Fibroblast of lung (primary cell): ENCODE measurements around the gene KCNN3. TPM values are rescaled to one million over a fixed set of nuclear protein-coding genes. Genes with fewer than 3 reads are reported as not detected.

Source experiments
- DNase-seq, 2 donors: peaks; one replicate each; pipeline versions ENCODE4 v3.0.0 to v3.0.0-alpha.2; 2010; ENCODE audit warnings: low read depth in 2 of 2
- H2AFZ ChIP-seq: 2 replicates; pipeline ENCODE4 v1.5.1; 2012; ENCODE audit warnings: low read length, control low read depth, inconsistent platforms
- H3K27ac ChIP-seq: 2 replicates; pipeline ENCODE4 v1.5.1; 2011; ENCODE audit warnings: low read length, control low read depth; ENCODE audit not compliant: insufficient read depth
- H3K27me3 ChIP-seq: 2 replicates; pipeline ENCODE4 v1.5.1; 2011; ENCODE audit warnings: mild to moderate bottlenecking, low read length; ENCODE audit not compliant: control insufficient read depth, insufficient read depth
- H3K36me3 ChIP-seq: 2 replicates; pipeline ENCODE4 v1.5.1; 2011; ENCODE audit warnings: low read length; ENCODE audit not compliant: control insufficient read depth, insufficient read depth
- H3K4me1 ChIP-seq: 2 replicates; pipeline ENCODE4 v1.5.1; 2011; ENCODE audit warnings: low read length; ENCODE audit not compliant: control insufficient read depth, insufficient read depth; ENCODE audit errors: extremely low read depth
- H3K4me2 ChIP-seq: 2 replicates; pipeline ENCODE4 v1.5.1; 2011; ENCODE audit warnings: low read length, control low read depth; ENCODE audit not compliant: insufficient read depth; ENCODE audit errors: extremely low read depth
- H3K4me3 ChIP-seq, 4 experiments: fragments of 200-600 bp in 1 of 4; sonication (generic) in 1 of 4; replicated peaks in 1 of 4; 2 replicates each; pipeline ENCODE4 v1.5.1; 2011 to 2016; ENCODE audit warnings: low read length in 4 of 4, low read depth in 3 of 4, mild to moderate bottlenecking in 3 of 4, control low read depth in 2 of 4, inconsistent platforms in 1 of 4, mixed read lengths in 1 of 4; ENCODE audit not compliant: insufficient read depth in 1 of 4; ENCODE audit errors: control extremely low read depth in 1 of 4
- H3K79me2 ChIP-seq: 2 replicates; pipeline ENCODE4 v1.5.1; 2012; ENCODE audit warnings: mild to moderate bottlenecking, low read length, inconsistent platforms; ENCODE audit not compliant: control insufficient read depth, insufficient read depth
- H3K9ac ChIP-seq: 2 replicates; pipeline ENCODE4 v1.5.1; 2011; ENCODE audit warnings: mild to moderate bottlenecking, low read length, control low read depth; ENCODE audit not compliant: insufficient read depth
- H3K9me3 ChIP-seq: 2 replicates; pipeline ENCODE4 v1.5.1; 2012; ENCODE audit warnings: low read depth, low read length; ENCODE audit not compliant: control insufficient read depth, insufficient read depth
- H4K20me1 ChIP-seq: 2 replicates; pipeline ENCODE4 v1.5.1; 2011; ENCODE audit warnings: low read length; ENCODE audit not compliant: control insufficient read depth, insufficient read depth; ENCODE audit errors: extremely low read depth
- EZH2 ChIP-seq: IDR thresholded peaks from 2 replicates; pipeline ENCODE4 v1.5.1; 2012; ENCODE audit warnings: low read length, control low read depth, mild to moderate bottlenecking; ENCODE audit errors: missing control alignments
- polyA plus RNA-seq, 2 donors: library from polyadenylated mRNA; depleted of rRNA in 1 of 2; stranded (reverse) in 1 of 2; unstranded in 1 of 2; fragments of >200 nt; gene quantifications; 2 replicates each; pipeline ENCODE4 v1.2.1, GENCODE V29; 2011 to 2012; ENCODE audit warnings: missing spikeins in 1 of 2
- total RNA-seq: library from RNA; depleted of rRNA; stranded (reverse); fragments of >200 nt; gene quantifications from 2 replicates; pipeline ENCODE4 v1.2.1, GENCODE V29; 2014
- TF ChIP-seq, protein P1 (sequence below), 2 donors: IDR thresholded peaks in 1 of 2; conservative IDR thresholded peaks in 1 of 2; 1 replicate in 1 of 2; 2 replicates in 1 of 2; pipeline ENCODE4 v1.5.1; 2011 to 2012; ENCODE audit warnings: low read length in 2 of 2, control low read depth in 1 of 2, inconsistent platforms in 1 of 2, low read depth in 1 of 2, mild to moderate bottlenecking in 1 of 2

Gene KCNN3
- total and polyA plus RNA-seq, 2 donors (not counting 1 experiment from before 2014, with no cell fraction given), result not detected

DNA sequence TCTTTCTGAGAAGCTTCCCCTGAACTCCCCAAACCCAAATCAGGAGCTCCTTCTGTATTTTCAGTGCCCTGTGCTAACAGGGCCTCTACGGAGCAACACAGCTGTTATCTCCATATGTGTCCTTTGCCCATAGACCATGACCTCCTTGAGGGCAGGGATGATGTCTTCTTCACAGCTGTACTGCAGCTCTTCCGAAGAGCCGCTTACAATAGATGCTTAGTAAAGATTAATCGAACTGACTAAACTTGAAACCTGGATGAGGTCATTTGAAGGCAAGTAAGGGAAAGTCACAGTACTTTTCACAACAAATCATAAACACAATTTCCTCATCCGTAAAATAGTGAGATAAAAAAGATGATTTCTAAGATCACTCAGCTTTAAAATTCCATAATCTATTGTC, 4.4 kb upstream of the KCNN3 start:
- Histone ChIP-seq H3K4me1 (no peaks in the 10 kb centered on the region), H3K4me3 (no peak overlapping the region), H3K27ac (no peak overlapping the region), H3K79me2 (no peaks in the 10 kb centered on the region), H3K27me3 (peaks cover 23% of the 10 kb centered on the region), H4K20me1 (no peaks in the 10 kb centered on the region), H3K4me2 (no peak overlapping the region), H3K36me3 (no peaks in the 10 kb centered on the region), H3K9me3 (no peaks in the 10 kb centered on the region), H3K9ac (no peak overlapping the region), H2AFZ (no peak overlapping the region)
- DNase-seq, result no peak
- TF ChIP-seq, protein P1, sequence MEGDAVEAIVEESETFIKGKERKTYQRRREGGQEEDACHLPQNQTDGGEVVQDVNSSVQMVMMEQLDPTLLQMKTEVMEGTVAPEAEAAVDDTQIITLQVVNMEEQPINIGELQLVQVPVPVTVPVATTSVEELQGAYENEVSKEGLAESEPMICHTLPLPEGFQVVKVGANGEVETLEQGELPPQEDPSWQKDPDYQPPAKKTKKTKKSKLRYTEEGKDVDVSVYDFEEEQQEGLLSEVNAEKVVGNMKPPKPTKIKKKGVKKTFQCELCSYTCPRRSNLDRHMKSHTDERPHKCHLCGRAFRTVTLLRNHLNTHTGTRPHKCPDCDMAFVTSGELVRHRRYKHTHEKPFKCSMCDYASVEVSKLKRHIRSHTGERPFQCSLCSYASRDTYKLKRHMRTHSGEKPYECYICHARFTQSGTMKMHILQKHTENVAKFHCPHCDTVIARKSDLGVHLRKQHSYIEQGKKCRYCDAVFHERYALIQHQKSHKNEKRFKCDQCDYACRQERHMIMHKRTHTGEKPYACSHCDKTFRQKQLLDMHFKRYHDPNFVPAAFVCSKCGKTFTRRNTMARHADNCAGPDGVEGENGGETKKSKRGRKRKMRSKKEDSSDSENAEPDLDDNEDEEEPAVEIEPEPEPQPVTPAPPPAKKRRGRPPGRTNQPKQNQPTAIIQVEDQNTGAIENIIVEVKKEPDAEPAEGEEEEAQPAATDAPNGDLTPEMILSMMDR (conservative IDR thresholded peaks at IDR 0.05 in 1 of 2, IDR thresholded peaks at IDR 0.05 in 1 of 2; ENCODE audit: low read depth in 1 of 2, low read length in 2 of 2), result no peak
- TF ChIP-seq EZH2, result no peak

GRCh38 chr1:154873321-154873950, 3.4 kb upstream of the KCNN3 start:
- Histone ChIP-seq H3K36me3 (no peaks in the 10 kb centered on the region), H3K27ac (no peak overlapping the region), H3K9ac (no peak overlapping the region), H3K4me2 (no peak overlapping the region), H4K20me1 (no peaks in the 10 kb centered on the region), H2AFZ (no peak overlapping the region), H3K27me3 (peaks cover 30% of the 10 kb centered on the region), H3K9me3 (no peaks in the 10 kb centered on the region), H3K79me2 (no peaks in the 10 kb centered on the region), H3K4me1 (no peaks in the 10 kb centered on the region), H3K4me3 (no peak overlapping the region)
- no peak for DNase-seq
- TF ChIP-seq, protein P1 (conservative IDR thresholded peaks at IDR 0.05 in 1 of 2, IDR thresholded peaks at IDR 0.05 in 1 of 2; ENCODE audit: low read depth in 1 of 2, low read length in 2 of 2), result no peak
- no peak for TF ChIP-seq EZH2

- Histone ChIP-seq H3K9ac (no peak overlapping the region), H3K4me1 (no peaks in the 10 kb centered on the region), H3K27me3 (peaks cover 41% of the 10 kb centered on the region), H3K36me3 (no peaks in the 10 kb centered on the region), H3K4me2 (no peak overlapping the region), H3K79me2 (no peaks in the 10 kb centered on the region), H3K9me3 (no peaks in the 10 kb centered on the region), H4K20me1 (no peaks in the 10 kb centered on the region), H3K27ac (no peak overlapping the region), H3K4me3 (no peak overlapping the region), H2AFZ (no peak overlapping the region)
- TF ChIP-seq, protein P1 (conservative IDR thresholded peaks at IDR 0.05 in 1 of 2, IDR thresholded peaks at IDR 0.05 in 1 of 2; ENCODE audit: low read depth in 1 of 2, low read length in 2 of 2), result no peak
- TF ChIP-seq EZH2, result no peak
- no peak for DNase-seq
Observed at GRCh38 chr1:154871374-154871773, 1.3 kb upstream of the KCNN3 start.
